Fibroblast of pulmonary artery (primary cell): Measurements from ENCODE around the gene LSM3.

Experiments
- DNase-seq: peaks from one replicate; pipeline ENCODE4 v3.0.0-alpha.2; 2010; ENCODE audit warnings: low read depth
- H3K4me3 ChIP-seq: replicated peaks from 2 replicates; pipeline ENCODE4 v1.5.1; 2011; ENCODE audit warnings: low read depth, mild to moderate bottlenecking, control low read depth, low read length, moderate library complexity
- CTCF ChIP-seq: IDR thresholded peaks from 2 replicates; pipeline ENCODE4 v1.5.1; 2011; ENCODE audit warnings: mild to moderate bottlenecking, control low read depth, low read length, inconsistent platforms; ENCODE audit errors: missing control alignments

The LSM3 gene

GRCh38 chr3:14133188-14133800, 45.3 kb upstream of the LSM3 start:
- no peak for TF ChIP-seq CTCF
- H3K4me3 ChIP-seq = no peak overlapping the region
- no peak for DNase-seq

GRCh38 chr3:14133876-14134275, 44.7 kb upstream of the LSM3 start:
- no peak for TF ChIP-seq CTCF
- DNase-seq = no peak
- H3K4me3 ChIP-seq = no peak overlapping the region

- H3K4me3 ChIP-seq = no peak overlapping the region
- no peak for DNase-seq
- no peak for TF ChIP-seq CTCF
These were observed 44.3 kb upstream of the LSM3 start for GRCh38 chr3:14134291-14134690.

- H3K4me3 ChIP-seq = no peak overlapping the region
- TF ChIP-seq CTCF = no peak
- DNase-seq = no peak
These were observed 43.0 kb upstream of the LSM3 start for GRCh38 chr3:14135581-14135980.

- TF ChIP-seq CTCF = no peak
- no peak for DNase-seq
These were observed 41.6 kb upstream of the LSM3 start for GRCh38 chr3:14137004-14137403.

GRCh38 chr3:14137445-14137844, 41.2 kb upstream of the LSM3 start:
- no peak for DNase-seq
- no peak for TF ChIP-seq CTCF
- H3K4me3 ChIP-seq = no peak overlapping the region

More at GRCh38 chr3:14137004-14137403, 41.6 kb upstream of the LSM3 start:
- no peak overlapping the region for H3K4me3 ChIP-seq

- TF ChIP-seq CTCF = no peak
- no peak for DNase-seq
- no peak overlapping the region for H3K4me3 ChIP-seq
These were observed 40.3 kb upstream of the LSM3 start for GRCh38 chr3:14138109-14138877.
